Measurements from ENCODE around the gene DENND4B. TPM values are rescaled to one million over a fixed set of nuclear protein-coding genes. Genes with fewer than 3 reads are reported as not detected.

Gene DENND4B
- total and polyA plus RNA-seq, 8 donors: 41.3 to 106 (median 48.7) TPM

DNA sequence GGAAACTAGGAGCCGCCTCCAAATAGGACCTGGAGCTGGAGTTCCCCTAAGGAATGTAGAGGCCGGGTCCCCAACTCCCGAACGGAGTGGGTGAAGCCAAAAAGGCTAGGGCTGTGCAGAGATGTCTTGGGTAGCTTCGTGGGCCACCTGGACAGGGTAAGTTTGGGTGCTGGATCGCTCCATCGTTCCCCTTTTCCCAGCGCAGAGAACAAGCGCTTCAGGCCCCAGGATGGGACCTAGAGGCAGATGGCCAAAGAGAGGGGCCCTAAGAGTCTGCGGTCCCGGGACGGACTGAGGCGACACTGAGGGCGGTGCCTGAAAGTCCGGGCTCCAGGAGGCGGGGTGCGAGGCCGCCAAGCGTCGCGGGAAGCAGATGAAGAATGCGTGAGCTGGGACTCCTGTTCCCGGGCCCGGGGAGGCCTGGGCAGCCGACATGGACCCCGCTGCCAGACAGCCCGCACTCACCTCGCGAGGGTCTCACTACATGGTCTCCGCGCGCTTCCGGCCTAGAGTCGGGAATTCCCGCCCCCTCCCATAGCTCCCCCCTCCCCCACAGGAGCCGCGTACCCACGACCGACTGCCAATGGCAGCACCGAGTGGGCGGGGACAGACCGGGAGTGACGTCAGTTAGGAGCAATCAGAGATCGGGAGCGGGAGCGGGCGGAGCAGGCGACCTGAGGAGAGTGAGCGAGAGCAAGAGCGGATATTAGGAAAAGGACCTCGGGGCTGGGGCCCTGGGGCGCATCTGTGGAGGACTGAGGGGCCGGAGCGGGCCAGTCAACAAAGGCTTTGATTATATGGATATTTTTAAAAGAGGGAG is 16.7 kb upstream of the DENND4B start, which contains the start of gene SLC39A1:
Gene SLC39A1 (minus strand): TSS at position 508 of the 820 bp plus-strand sequence. CDS start 822 bp downstream, outside the sequence.
- Histone ChIP-seq H3K4me1 (peaks cover 17 to 84% of the 10 kb centered on the region in 2 donors), H3K36me3 (peaks cover 0 to 25% of the 10 kb centered on the region in 2 donors)

GRCh38 chr1:153962088-153963029 is 15.8 kb upstream of the DENND4B start:
- intact Hi-C loops (cut with DNase I): no loop called here
- H3K4me3 ChIP-seq: peak overlapping the region; percentile 69 to 89
- H3K9me3 ChIP-seq: no peaks in the 10 kb centered on the region
- ATAC-seq (peak; percentile 20), DNase-seq (peak in 1 of 4 donors; percentile 79)
- no peaks in the 10 kb centered on the region for H3K27me3 ChIP-seq
- peaks cover 0 to 25% of the 10 kb centered on the region in 2 donors for H3K36me3 ChIP-seq
- peak overlapping the region; percentile 97 to 98 for H3K27ac ChIP-seq
- H3K4me1 ChIP-seq: peaks cover 18 to 80% of the 10 kb centered on the region in 2 donors
- TF ChIP-seq, protein P1, sequence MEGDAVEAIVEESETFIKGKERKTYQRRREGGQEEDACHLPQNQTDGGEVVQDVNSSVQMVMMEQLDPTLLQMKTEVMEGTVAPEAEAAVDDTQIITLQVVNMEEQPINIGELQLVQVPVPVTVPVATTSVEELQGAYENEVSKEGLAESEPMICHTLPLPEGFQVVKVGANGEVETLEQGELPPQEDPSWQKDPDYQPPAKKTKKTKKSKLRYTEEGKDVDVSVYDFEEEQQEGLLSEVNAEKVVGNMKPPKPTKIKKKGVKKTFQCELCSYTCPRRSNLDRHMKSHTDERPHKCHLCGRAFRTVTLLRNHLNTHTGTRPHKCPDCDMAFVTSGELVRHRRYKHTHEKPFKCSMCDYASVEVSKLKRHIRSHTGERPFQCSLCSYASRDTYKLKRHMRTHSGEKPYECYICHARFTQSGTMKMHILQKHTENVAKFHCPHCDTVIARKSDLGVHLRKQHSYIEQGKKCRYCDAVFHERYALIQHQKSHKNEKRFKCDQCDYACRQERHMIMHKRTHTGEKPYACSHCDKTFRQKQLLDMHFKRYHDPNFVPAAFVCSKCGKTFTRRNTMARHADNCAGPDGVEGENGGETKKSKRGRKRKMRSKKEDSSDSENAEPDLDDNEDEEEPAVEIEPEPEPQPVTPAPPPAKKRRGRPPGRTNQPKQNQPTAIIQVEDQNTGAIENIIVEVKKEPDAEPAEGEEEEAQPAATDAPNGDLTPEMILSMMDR (IDR thresholded peaks at IDR 0.05): no peak

More for the DNA sequence above, 16.7 kb upstream of the DENND4B start, which contains the start of gene SLC39A1:
- ATAC-seq (peak; percentile 80), DNase-seq (peak; percentile 96 to 99 (median 98))
- Histone ChIP-seq H3K27me3 (no peaks in the 10 kb centered on the region), H3K27ac (peak within 1 kb of the TSS; percentile 97 to 98), H3K4me3 (peak within 1 kb of the TSS; percentile 69 to 89), H3K9me3 (no peaks in the 10 kb centered on the region)
- TF ChIP-seq, protein P1 (IDR thresholded peaks at IDR 0.05): no peak
- intact Hi-C loops (cut with DNase I): no loop called here

GRCh38 chr1:153961421-153961820 is 14.9 kb upstream of the DENND4B start:
- peaks cover 27 to 85% of the 10 kb centered on the region in 2 donors for H3K4me1 ChIP-seq
- TF ChIP-seq, protein P1 (IDR thresholded peaks at IDR 0.05): no peak
- DNase-seq: no peak
- no peaks in the 10 kb centered on the region for H3K9me3 ChIP-seq
- peak overlapping the region; percentile 44 to 97 for H3K27ac ChIP-seq
- peak overlapping the region in 1 of 2 donors; percentile 89 for H3K4me3 ChIP-seq
- H3K36me3 ChIP-seq: peaks cover 0 to 25% of the 10 kb centered on the region in 2 donors
- intact Hi-C loops (cut with DNase I): no loop called here
- no peak for ATAC-seq
- H3K27me3 ChIP-seq: no peaks in the 10 kb centered on the region

- Histone ChIP-seq H3K4me1 (peaks cover 28 to 83% of the 10 kb centered on the region in 2 donors), H3K27ac (peak overlapping the region in 1 of 2 donors; percentile 97), H3K36me3 (peaks cover 0 to 25% of the 10 kb centered on the region in 2 donors), H3K4me3 (no peak overlapping the region), H3K27me3 (no peaks in the 10 kb centered on the region), H3K9me3 (no peaks in the 10 kb centered on the region)
- intact Hi-C loops (cut with DNase I): no loop called here
- TF ChIP-seq, protein P1 (IDR thresholded peaks at IDR 0.05): no peak
- ATAC-seq (no peak), DNase-seq (no peak)
Measured at GRCh38 chr1:153960206-153960605, 13.7 kb upstream of the DENND4B start.

Measured in left lung (tissue), 10 donors.